ENCODE data around the gene RIC8A.

GRCh38 chr11:202490-202889 lies 5.0 kb upstream of the RIC8A start:
- no peak for TF ChIP-seq RFX5 (IDR thresholded peaks at IDR 0.05; ENCODE audit: low read depth, low read length)
- no peak for TF ChIP-seq POLR2A (IDR thresholded peaks at IDR 0.05; ENCODE audit: insufficient read depth in 1 of 2, low read depth in 2 of 2, low read length in 2 of 2)
- no peak for TF ChIP-seq HOXA5 (CRISPR knock-in tag; IDR thresholded peaks at IDR 0.05)
- no peak for TF ChIP-seq ZNF589 (CRISPR knock-in tag; conservative IDR thresholded peaks at IDR 0.05)
- TF ChIP-seq JUND (CRISPR knock-in tag; IDR thresholded peaks at IDR 0.05): no peak
- TF ChIP-seq CTCF (CRISPR knock-in tag; IDR thresholded peaks at IDR 0.05): no peak
- no peak for TF ChIP-seq SRY (CRISPR knock-in tag; IDR thresholded peaks at IDR 0.05)
- TF ChIP-seq ZZZ3 (CRISPR knock-in tag; IDR thresholded peaks at IDR 0.05; ENCODE audit: borderline replicate concordance): no peak
- TF ChIP-seq SRF (IDR thresholded peaks at IDR 0.05; ENCODE audit: low read depth, low read length): no peak
- TF ChIP-seq POLR2AphosphoS5 (IDR thresholded peaks at IDR 0.05; ENCODE audit: low read depth, low read length): no peak
- TF ChIP-seq ZBTB1 (CRISPR knock-in tag; IDR thresholded peaks at IDR 0.05; ENCODE audit: borderline replicate concordance): no peak
